GM18868 (cell line): Measurements from ENCODE around the gene OCSTAMP.

Experiments used
- ATAC-seq: cut with Tn5 transposase; IDR thresholded peaks from one replicate; pipeline ENCODE4 v1.9.1; 2021; ENCODE audit warnings: mild to moderate bottlenecking, moderate library complexity; ENCODE audit not compliant: unreplicated experiment

Gene OCSTAMP

GRCh38 chr20:46550461-46550860 is at the start of gene OCSTAMP:
OCSTAMP (minus strand) TSS chr20:46550654; CDS start chr20:46550560, 94 bp downstream.
- no peak for ATAC-seq

- ATAC-seq: no peak
Measured at GRCh38 chr20:46599227-46599987, 49.0 kb upstream of the OCSTAMP start.

- ATAC-seq: no peak
Measured at GRCh38 chr20:46595933-46596332, 45.5 kb upstream of the OCSTAMP start.

GRCh38 chr20:46594725-46595124 is 44.3 kb upstream of the OCSTAMP start:
- no peak for ATAC-seq

GRCh38 chr20:46592580-46593362 is 42.3 kb upstream of the OCSTAMP start:
- ATAC-seq: no peak

GRCh38 chr20:46590443-46590842 is 40.0 kb upstream of the OCSTAMP start:
- no peak for ATAC-seq

- no peak for ATAC-seq
Measured at GRCh38 chr20:46588532-46589511, 38.4 kb upstream of the OCSTAMP start.

GRCh38 chr20:46587986-46588385 is 37.5 kb upstream of the OCSTAMP start:
- no peak for ATAC-seq

GRCh38 chr20:46586724-46587123 is 36.3 kb upstream of the OCSTAMP start:
- no peak for ATAC-seq

- ATAC-seq: no peak
Measured at GRCh38 chr20:46584508-46584907, 34.1 kb upstream of the OCSTAMP start.

GRCh38 chr20:46583411-46584214 is 33.2 kb upstream of the OCSTAMP start:
- no peak for ATAC-seq

- no peak for ATAC-seq
Measured at GRCh38 chr20:46582648-46583047, 32.2 kb upstream of the OCSTAMP start.

- ATAC-seq: no peak
Measured at GRCh38 chr20:46581391-46581790, 30.9 kb upstream of the OCSTAMP start.

- ATAC-seq: no peak
Measured at GRCh38 chr20:46580613-46581205, 30.3 kb upstream of the OCSTAMP start.

GRCh38 chr20:46578745-46579144 is 28.3 kb upstream of the OCSTAMP start:
- no peak for ATAC-seq

GRCh38 chr20:46576774-46577395 is 26.4 kb upstream of the OCSTAMP start:
- no peak for ATAC-seq

- no peak for ATAC-seq
Measured at GRCh38 chr20:46575937-46576461, 25.5 kb upstream of the OCSTAMP start.

- ATAC-seq: no peak
Measured at GRCh38 chr20:46575394-46575793, 24.9 kb upstream of the OCSTAMP start.
